CD4-positive, CD25-positive, alpha-beta regulatory T cell (primary cell): Measurements from ENCODE around the gene ZNF189. TPM values are rescaled to one million over a fixed set of nuclear protein-coding genes. Genes with fewer than 3 reads are reported as not detected.

Source experiments
- ATAC-seq, 2 donors: fragments of 150-1000 bp; cut with Tn5 transposase; one replicate each; pipeline ENCODE4 v1.10.0; 2021; ENCODE audit warnings: low read depth in 2 of 2, moderate number of reproducible peaks in 2 of 2, moderate library complexity in 1 of 2
- DNase-seq, 3 donors: peaks; one replicate each; pipeline versions ENCODE4 v3.0.0 to v3.0.0-alpha.2; 2012 to 2022; ENCODE audit warnings: mixed read lengths in 1 of 3
- H3K27ac ChIP-seq: one replicate; pipeline ENCODE4 v1.7.0; 2013; ENCODE audit warnings: mild to moderate bottlenecking, low read length; ENCODE audit not compliant: insufficient read depth, poor library complexity, severe bottlenecking
- H3K27me3 ChIP-seq: one replicate; pipeline ENCODE4 v1.7.0; 2013; ENCODE audit warnings: low read length; ENCODE audit not compliant: control insufficient read depth, insufficient read depth
- H3K36me3 ChIP-seq: one replicate; pipeline ENCODE4 v1.7.0; 2013; ENCODE audit warnings: mild to moderate bottlenecking, low read length, moderate library complexity; ENCODE audit not compliant: control insufficient read depth, insufficient read depth
- H3K4me1 ChIP-seq: 2 replicates; pipeline ENCODE4 v1.7.0; 2013; ENCODE audit warnings: mild to moderate bottlenecking, low read length; ENCODE audit not compliant: insufficient read depth, control insufficient read depth, poor library complexity, severe bottlenecking
- H3K4me3 ChIP-seq: one replicate; pipeline ENCODE4 v1.7.0; 2013; ENCODE audit warnings: low read depth, mild to moderate bottlenecking, low read length, moderate library complexity
- H3K9me3 ChIP-seq, 2 experiments: 1 replicate in 1 of 2; 2 replicates in 1 of 2; pipeline ENCODE4 v1.7.0; 2013; ENCODE audit warnings: low read length in 2 of 2, mild to moderate bottlenecking in 1 of 2, moderate library complexity in 1 of 2; ENCODE audit not compliant: control insufficient read depth in 2 of 2
- H3K27ac Mint-ChIP-seq, 3 donors: one replicate each; pipeline ENCODE4 v1.8.0; 2020 to 2022; ENCODE audit warnings: mild to moderate bottlenecking in 3 of 3, mixed read lengths in 3 of 3, moderate library complexity in 2 of 3
- H3K27me3 Mint-ChIP-seq: one replicate; pipeline ENCODE4 v1.8.0; 2022; ENCODE audit warnings: mild to moderate bottlenecking, mixed read lengths
- H3K36me3 Mint-ChIP-seq: one replicate; pipeline ENCODE4 v1.8.0; 2020; ENCODE audit warnings: mixed read lengths
- H3K4me1 Mint-ChIP-seq, 4 donors: one replicate each; pipeline ENCODE4 v1.8.0; 2020 to 2022; ENCODE audit warnings: mixed read lengths in 4 of 4, mild to moderate bottlenecking in 1 of 4
- H3K4me3 Mint-ChIP-seq, 4 donors: one replicate each; pipeline ENCODE4 v1.8.0; 2020 to 2022; ENCODE audit warnings: mild to moderate bottlenecking in 4 of 4, mixed read lengths in 4 of 4, moderate library complexity in 3 of 4
- H3K9me3 Mint-ChIP-seq, 7 donors: one replicate each; pipeline ENCODE4 v1.8.0; 2020 to 2022; ENCODE audit warnings: mixed read lengths in 7 of 7, mild to moderate bottlenecking in 3 of 7, moderate library complexity in 2 of 7
- polyA plus RNA-seq, 4 donors: library from polyadenylated mRNA; unstranded; fragments of 300-500 nt; fragmentation: Illumina TruSeq; gene quantifications; one replicate each; pipeline ENCODE4 v1.2.3, GENCODE V29; 2021
- total RNA-seq: library from RNA; stranded (reverse); gene quantifications from one replicate; pipeline ENCODE4 v1.2.3, GENCODE V29; 2022

ZNF189 gene
- total and polyA plus RNA-seq, 5 donors from 2014 or later, result 1.8 to 8.1 (median 3.3) TPM

DNA sequence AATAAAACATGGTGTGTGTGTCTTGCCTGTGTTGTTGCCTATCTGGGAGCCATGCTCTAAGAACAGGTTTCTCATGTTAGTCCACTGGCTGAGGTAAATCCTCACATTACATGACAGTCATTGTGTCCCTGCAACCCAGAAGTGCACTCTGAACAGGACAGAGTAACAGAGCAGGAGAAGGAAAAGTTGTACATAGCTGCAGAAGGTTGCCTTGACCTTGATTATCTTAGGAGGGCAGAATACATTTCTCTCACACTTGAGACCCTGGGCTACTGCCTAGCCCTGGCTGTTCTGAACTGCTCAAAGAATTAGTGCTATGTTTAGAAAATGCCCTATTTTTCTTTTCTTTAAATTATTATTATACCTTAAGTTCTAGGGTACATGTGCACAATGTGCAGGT, 16.9 kb downstream of the ZNF189 start:
- peaks cover 55 to 73% of the 10 kb centered on the region in 2 experiments for H3K9me3 ChIP-seq
- Mint-ChIP-seq H3K36me3 (peaks cover 15% of the 10 kb centered on the region), H3K9me3 (peaks cover 6 to 72% (median 36%) of the 10 kb centered on the region in 7 donors)

DNA sequence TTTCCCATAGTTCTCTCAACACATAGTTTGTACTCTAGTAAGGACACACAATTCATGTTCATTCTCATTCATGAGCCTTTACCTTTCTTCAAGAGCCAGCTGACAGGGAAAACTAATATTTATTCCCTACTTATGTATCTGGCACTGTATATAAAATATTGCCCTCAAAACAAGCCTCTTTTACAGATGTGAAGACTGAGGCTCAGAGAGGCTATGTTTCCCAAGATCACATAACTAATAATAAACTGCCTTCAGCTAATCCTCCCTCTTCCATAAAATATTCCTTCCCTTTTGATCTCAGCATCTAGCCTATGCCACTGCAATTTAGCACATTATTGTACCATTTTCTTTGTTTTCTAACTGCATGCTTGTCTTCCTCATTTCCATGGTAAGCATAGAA, 18.7 kb downstream of the ZNF189 start:
- Mint-ChIP-seq H3K27ac (no peak overlapping the region), H3K4me1 (no peaks in the 10 kb centered on the region), H3K4me3 (no peak overlapping the region), H3K9me3 (peaks cover 6 to 64% (median 32%) of the 10 kb centered on the region in 7 donors), H3K36me3 (peaks cover 15% of the 10 kb centered on the region), H3K27me3 (no peaks in the 10 kb centered on the region)
- ATAC-seq (no peak), DNase-seq (no peak)
- H3K36me3 ChIP-seq, result no peaks in the 10 kb centered on the region
- peaks cover 48 to 55% of the 10 kb centered on the region in 2 experiments for H3K9me3 ChIP-seq
- H3K27ac ChIP-seq, result no peak overlapping the region
- no peaks in the 10 kb centered on the region for H3K27me3 ChIP-seq
- H3K4me3 ChIP-seq, result no peak overlapping the region
- no peaks in the 10 kb centered on the region for H3K4me1 ChIP-seq

More for the DNA sequence above, 16.9 kb downstream of the ZNF189 start:
- DNase-seq, result no peak
- H3K4me3 ChIP-seq, result no peak overlapping the region
- Mint-ChIP-seq H3K4me1 (no peaks in the 10 kb centered on the region), H3K4me3 (no peak overlapping the region), H3K27ac (no peak overlapping the region), H3K27me3 (no peaks in the 10 kb centered on the region)
- no peaks in the 10 kb centered on the region for H3K27me3 ChIP-seq
- no peak overlapping the region for H3K27ac ChIP-seq
- H3K36me3 ChIP-seq, result no peaks in the 10 kb centered on the region
- no peaks in the 10 kb centered on the region for H3K4me1 ChIP-seq
- ATAC-seq, result no peak

DNA sequence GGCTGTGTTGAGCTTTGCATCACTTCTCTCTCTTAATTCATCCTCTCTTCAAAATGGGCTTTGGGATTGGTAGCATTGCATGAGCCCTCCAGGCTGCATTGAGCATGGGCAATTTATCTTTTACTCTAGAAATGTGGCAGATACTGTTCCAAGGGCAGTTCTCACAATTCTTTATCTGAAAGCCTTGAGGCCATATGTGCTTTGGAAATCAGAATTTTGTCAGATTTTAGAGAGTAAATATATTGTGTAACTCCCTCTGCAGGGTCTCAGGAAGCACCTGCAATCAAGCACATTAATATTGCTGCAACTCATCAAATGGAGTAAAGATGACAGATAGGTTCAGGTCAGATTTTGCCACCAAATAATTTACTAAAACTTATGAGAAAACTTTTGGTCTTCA, 19.3 kb downstream of the ZNF189 start:
- H3K4me3 Mint-ChIP-seq, result no peak overlapping the region
- Histone ChIP-seq H3K27ac (no peak overlapping the region), H3K27me3 (no peaks in the 10 kb centered on the region), H3K4me3 (no peak overlapping the region), H3K9me3 (peaks cover 45 to 50% of the 10 kb centered on the region in 2 experiments), H3K36me3 (no peaks in the 10 kb centered on the region), H3K4me1 (no peaks in the 10 kb centered on the region)
- H3K36me3 Mint-ChIP-seq, result peaks cover 11% of the 10 kb centered on the region
- H3K4me1 Mint-ChIP-seq, result no peaks in the 10 kb centered on the region
- H3K27me3 Mint-ChIP-seq, result no peaks in the 10 kb centered on the region
- ATAC-seq (no peak), DNase-seq (no peak)
- peaks cover 6 to 59% (median 28%) of the 10 kb centered on the region in 7 donors for H3K9me3 Mint-ChIP-seq
- H3K27ac Mint-ChIP-seq, result peak overlapping the region in 1 of 3 donors; percentile 12

DNA sequence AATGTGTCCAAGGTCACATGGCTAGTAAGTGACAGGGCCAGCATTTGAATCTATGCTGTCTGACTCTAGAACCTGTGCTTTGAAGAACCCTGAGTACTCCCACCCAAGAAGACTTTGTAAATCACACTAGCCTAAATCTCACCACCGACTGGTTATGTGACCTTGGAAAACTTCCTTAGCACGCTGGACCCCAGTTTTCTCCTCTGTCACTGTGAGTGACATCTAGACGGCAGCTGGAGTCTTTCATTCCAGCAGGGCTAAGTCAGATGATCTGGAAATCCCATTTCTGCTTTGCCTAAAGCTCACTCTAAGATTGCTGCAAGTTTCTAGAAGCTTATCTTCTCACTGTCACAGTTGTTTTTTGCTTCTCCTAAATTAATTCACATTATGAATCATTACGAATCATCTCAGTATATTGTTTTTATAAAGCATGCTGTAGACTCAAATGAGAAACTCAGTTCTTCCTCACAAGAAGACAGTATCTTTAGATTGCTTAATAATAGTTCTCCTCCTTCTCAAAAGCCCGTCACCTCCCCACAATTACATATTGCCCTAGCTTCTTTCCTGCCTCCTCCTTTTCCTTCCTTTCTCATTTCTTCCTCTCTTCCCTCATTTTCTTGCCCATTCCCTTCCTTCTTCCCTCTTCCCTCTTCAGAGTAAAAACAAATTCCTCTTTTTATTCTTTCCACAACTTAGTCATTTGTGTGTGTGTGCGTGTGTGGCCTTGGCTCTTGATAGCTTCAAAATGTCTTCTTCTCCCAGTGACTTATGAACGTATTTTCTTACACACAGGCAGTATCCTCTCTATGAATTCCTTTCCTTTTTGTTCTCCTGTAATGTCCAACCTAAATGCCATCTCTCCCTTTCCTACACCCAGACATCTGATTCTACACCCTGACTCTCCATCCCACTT, 20.1 kb downstream of the ZNF189 start:
- peaks cover 6% of the 10 kb centered on the region for H3K36me3 Mint-ChIP-seq
- Histone ChIP-seq H3K27me3 (no peaks in the 10 kb centered on the region), H3K4me1 (no peaks in the 10 kb centered on the region), H3K4me3 (no peak overlapping the region), H3K36me3 (no peaks in the 10 kb centered on the region), H3K27ac (no peak overlapping the region), H3K9me3 (peaks cover 38 to 42% of the 10 kb centered on the region in 2 experiments)
- H3K4me1 Mint-ChIP-seq, result no peaks in the 10 kb centered on the region
- ATAC-seq, result no peak
- peaks cover 3 to 55% (median 24%) of the 10 kb centered on the region in 7 donors for H3K9me3 Mint-ChIP-seq
- no peak for DNase-seq
- H3K27me3 Mint-ChIP-seq, result peaks cover 4% of the 10 kb centered on the region
- no peak overlapping the region for H3K4me3 Mint-ChIP-seq
- H3K27ac Mint-ChIP-seq, result no peak overlapping the region

DNA sequence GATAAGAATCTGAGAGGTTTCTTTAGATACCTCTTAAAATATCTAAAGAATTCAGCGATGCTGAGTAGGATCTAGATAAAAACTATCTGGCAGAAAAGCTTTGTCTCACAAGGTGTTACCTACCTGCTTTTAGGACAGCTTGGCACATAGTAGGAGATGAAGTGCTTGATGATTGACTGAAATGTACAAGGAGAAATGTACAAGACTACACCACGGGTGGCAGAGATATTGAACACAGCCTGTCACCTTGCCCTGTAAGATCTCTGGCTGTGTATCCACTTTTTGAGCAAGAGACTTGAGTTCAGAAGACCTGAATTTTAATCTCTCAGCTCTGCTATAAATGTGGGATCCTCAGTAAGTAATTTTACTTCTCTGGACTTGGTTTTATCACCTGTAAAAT, 21.2 kb downstream of the ZNF189 start:
- Mint-ChIP-seq H3K36me3 (peaks cover 5% of the 10 kb centered on the region), H3K9me3 (peaks cover 3 to 49% (median 26%) of the 10 kb centered on the region in 7 donors), H3K27me3 (peaks cover 4% of the 10 kb centered on the region), H3K4me1 (no peaks in the 10 kb centered on the region), H3K27ac (no peak overlapping the region), H3K4me3 (no peak overlapping the region)
- H3K36me3 ChIP-seq, result no peaks in the 10 kb centered on the region
- H3K27ac ChIP-seq, result no peak overlapping the region
- no peaks in the 10 kb centered on the region for H3K27me3 ChIP-seq
- peaks cover 29 to 32% of the 10 kb centered on the region in 2 experiments for H3K9me3 ChIP-seq
- H3K4me3 ChIP-seq, result no peak overlapping the region
- DNase-seq (no peak), ATAC-seq (no peak)
- no peaks in the 10 kb centered on the region for H3K4me1 ChIP-seq

DNA sequence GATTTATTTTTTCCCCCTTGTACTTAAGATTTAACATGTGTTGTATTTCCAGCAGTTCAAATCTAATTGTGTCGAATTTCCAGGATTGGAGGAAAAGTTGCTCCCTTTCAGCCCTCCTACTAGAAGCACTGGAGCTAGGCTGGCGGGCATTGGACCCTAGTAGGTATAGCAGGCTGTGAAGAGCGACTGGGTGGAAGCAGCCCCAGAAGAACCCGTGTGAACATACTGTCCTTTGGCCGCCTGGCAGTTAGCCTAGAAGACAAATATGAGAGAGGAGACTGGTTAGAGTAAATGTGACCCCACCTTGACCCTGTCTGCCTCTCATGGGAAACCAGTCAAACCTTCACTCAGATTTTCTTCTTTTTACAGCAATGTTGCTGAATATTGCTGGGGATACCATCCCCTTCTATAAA, 23.0 kb downstream of the ZNF189 start:
- Histone ChIP-seq H3K27me3 (no peaks in the 10 kb centered on the region), H3K27ac (no peak overlapping the region), H3K4me3 (no peak overlapping the region), H3K4me1 (no peaks in the 10 kb centered on the region), H3K9me3 (peaks cover 19 to 22% of the 10 kb centered on the region in 2 experiments), H3K36me3 (no peaks in the 10 kb centered on the region)
- Mint-ChIP-seq H3K4me1 (no peaks in the 10 kb centered on the region), H3K27me3 (peaks cover 4% of the 10 kb centered on the region), H3K27ac (no peak overlapping the region), H3K9me3 (peaks cover 0 to 37% (median 23%) of the 10 kb centered on the region in 7 donors), H3K4me3 (no peak overlapping the region), H3K36me3 (no peaks in the 10 kb centered on the region)
- no peak for ATAC-seq
- DNase-seq, result no peak

DNA sequence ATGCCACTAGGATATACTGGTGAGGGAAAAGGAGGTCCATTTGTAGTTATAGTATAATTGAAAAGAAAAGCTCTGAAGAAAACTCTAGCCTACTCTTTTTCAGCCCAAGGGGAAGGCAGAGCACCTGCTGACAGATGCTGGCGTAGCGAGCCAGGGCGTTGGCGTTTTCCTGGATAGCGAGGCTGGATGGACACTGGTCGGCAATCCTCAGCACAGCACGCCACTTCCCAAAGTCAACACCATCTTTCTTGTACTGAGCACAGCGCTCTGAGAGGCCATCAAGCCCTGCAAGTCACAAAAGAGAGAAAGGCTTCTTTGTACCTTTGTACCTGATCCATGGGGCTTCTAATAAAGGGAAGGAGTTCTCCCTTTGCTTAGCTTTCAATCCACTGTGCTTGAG, 28.7 kb downstream of the ZNF189 start:
- Histone ChIP-seq H3K4me1 (no peaks in the 10 kb centered on the region), H3K9me3 (peaks cover 0 to 2% of the 10 kb centered on the region in 2 experiments), H3K27me3 (no peaks in the 10 kb centered on the region), H3K27ac (no peak overlapping the region), H3K36me3 (no peaks in the 10 kb centered on the region), H3K4me3 (no peak overlapping the region)
- Mint-ChIP-seq H3K36me3 (no peaks in the 10 kb centered on the region), H3K4me3 (no peak overlapping the region), H3K4me1 (no peaks in the 10 kb centered on the region), H3K27me3 (peaks cover 12% of the 10 kb centered on the region), H3K9me3 (peaks cover 0 to 13% (median 3%) of the 10 kb centered on the region in 7 donors), H3K27ac (no peak overlapping the region)
- ATAC-seq (no peak), DNase-seq (no peak)
